Transverse colon (tissue), 4 donors: ENCODE results near the gene HOXA2.

Experiments
- CTCF ChIP-seq, 5 experiments: fragments of 200-600 bp in 3 of 5; fragments of 450-650 bp in 2 of 5; sonication (generic) in 3 of 5; IDR thresholded peaks; 1 replicate in 2 of 5; 2 replicates in 3 of 5; pipeline ENCODE4 v1.5.1; 2016 to 2017; ENCODE audit warnings: antibody characterized with exemption in 5 of 5, inconsistent platforms in 3 of 5, mild to moderate bottlenecking in 2 of 5, moderate library complexity in 1 of 5
- EP300 ChIP-seq: sonication (generic); formaldehyde crosslinking; IDR thresholded peaks from one replicate; pipeline ENCODE4 v1.6.1; 2017; ENCODE audit warnings: antibody characterized with exemption, low read depth
- POLR2A ChIP-seq: fragments of 450-650 bp; IDR thresholded peaks from one replicate; pipeline ENCODE4 v1.6.1; 2016; ENCODE audit warnings: antibody characterized with exemption, mild to moderate bottlenecking, moderate library complexity
- POLR2AphosphoS5 ChIP-seq, 3 donors: sonication (generic); formaldehyde crosslinking; IDR thresholded peaks; one replicate each; pipeline ENCODE4 v1.6.1; 2016; ENCODE audit warnings: antibody characterized with exemption in 3 of 3

- TF ChIP-seq CTCF (IDR thresholded peaks at IDR 0.05), result no peak
- TF ChIP-seq POLR2A, result no peak
- no peak for TF ChIP-seq EP300
- no peak for TF ChIP-seq POLR2AphosphoS5 (IDR thresholded peaks at IDR 0.05)
These were observed 34.2 kb downstream of the HOXA2 start for GRCh38 chr7:27068259-27068658.
